Neural cell (in vitro differentiated cells): ENCODE measurements around the gene ZBTB25. TPM values are rescaled to one million over a fixed set of nuclear protein-coding genes. Genes with fewer than 3 reads are reported as not detected.

Source experiments
- H2AFZ ChIP-seq: fragments of 200-600, 300-800 bp; sonication (generic), shearing (Covaris generic); 2 replicates; pipeline ENCODE4 v1.6.0; 2014; ENCODE audit warnings: low read depth, mild to moderate bottlenecking, antibody characterized with exemption, low read length, moderate library complexity
- H3F3A ChIP-seq: fragments of 200-600 bp; shearing (Covaris generic); 2 replicates; pipeline ENCODE4 v1.6.1; 2016; ENCODE audit warnings: mild to moderate bottlenecking, moderate library complexity, mixed read lengths, antibody characterized with exemption, low read length; ENCODE audit not compliant: insufficient read depth, poor library complexity, severe bottlenecking
- H3K27ac ChIP-seq: fragments of 200-600, 300-800 bp; sonication (generic), shearing (Covaris generic); 2 replicates; pipeline ENCODE4 v1.5.1; 2014; ENCODE audit warnings: mild to moderate bottlenecking, low read length, moderate library complexity
- H3K27me3 ChIP-seq: fragments of 300-800, 200-600 bp; sonication (generic), shearing (Covaris generic); 2 replicates; pipeline ENCODE4 v1.6.0; 2014; ENCODE audit warnings: mild to moderate bottlenecking, low read depth, low read length, moderate library complexity; ENCODE audit not compliant: insufficient read depth
- H3K36me3 ChIP-seq: fragments of 300-800, 200-600 bp; sonication (generic), shearing (Covaris generic); 2 replicates; pipeline ENCODE4 v1.5.1; 2014; ENCODE audit warnings: mild to moderate bottlenecking, antibody characterized with exemption, low read length, moderate library complexity; ENCODE audit not compliant: insufficient read depth
- H3K4me2 ChIP-seq: fragments of 300-800, 200-600 bp; sonication (generic), shearing (Covaris generic); 2 replicates; pipeline ENCODE4 v1.6.0; 2014; ENCODE audit warnings: mild to moderate bottlenecking, low read length
- H3K4me3 ChIP-seq: fragments of 300-800, 200-600 bp; sonication (generic), shearing (Covaris generic); 2 replicates; pipeline ENCODE4 v1.5.1; 2014; ENCODE audit warnings: mild to moderate bottlenecking, low read length, moderate library complexity
- H3K79me2 ChIP-seq: fragments of 200-600 bp; shearing (Covaris generic); replicated peaks from 2 replicates; pipeline ENCODE4 v1.6.0; 2014; ENCODE audit warnings: mild to moderate bottlenecking, low read length, moderate library complexity; ENCODE audit not compliant: insufficient read depth
- H3K9ac ChIP-seq: fragments of 300-800, 200-600 bp; sonication (generic), shearing (Covaris generic); 2 replicates; pipeline ENCODE4 v1.6.1; 2016; ENCODE audit warnings: mild to moderate bottlenecking, low read length, mixed read lengths
- H3K9me2 ChIP-seq: fragments of 200-600 bp; shearing (Covaris generic); 2 replicates; pipeline ENCODE4 v1.6.1; 2016; ENCODE audit warnings: mild to moderate bottlenecking, low read length, mixed read lengths; ENCODE audit not compliant: insufficient read depth
- H3K9me3 ChIP-seq: fragments of 200-600, 300-800 bp; sonication (generic), shearing (Covaris generic); 2 replicates; pipeline ENCODE4 v1.6.1; 2016; ENCODE audit warnings: mild to moderate bottlenecking, mixed run types, low read length, moderate library complexity, mixed read lengths
- H4K20me1 ChIP-seq: fragments of 200-600 bp; shearing (Covaris generic); 2 replicates; pipeline ENCODE4 v1.6.1; 2016; ENCODE audit warnings: mild to moderate bottlenecking, mixed run types; ENCODE audit not compliant: insufficient read depth
- EP300 ChIP-seq: fragments of 450-650 bp; conservative IDR thresholded peaks from 2 replicates; pipeline ENCODE4 v1.6.1; 2014; ENCODE audit warnings: antibody characterized with exemption, mild to moderate bottlenecking, moderate library complexity; ENCODE audit not compliant: poor library complexity, severe bottlenecking
- EZH2 ChIP-seq: fragments of 200-600, 300-800 bp; shearing (Covaris generic), sonication (generic); IDR thresholded peaks from 2 replicates; pipeline ENCODE4 v1.6.1; 2014; ENCODE audit warnings: antibody characterized with exemption, low read length, borderline replicate concordance, mild to moderate bottlenecking; ENCODE audit not compliant: insufficient read depth, poor library complexity, severe bottlenecking
- MXI1 ChIP-seq: fragments of 450-650 bp; conservative IDR thresholded peaks from 2 replicates; pipeline ENCODE4 v1.6.1; 2014; ENCODE audit warnings: antibody characterized with exemption, mild to moderate bottlenecking; ENCODE audit not compliant: poor library complexity, severe bottlenecking
- POLR2AphosphoS5 ChIP-seq: IDR thresholded peaks from 2 replicates; pipeline ENCODE4 v1.6.1; 2012
- RAD21 ChIP-seq: fragments of 450-650 bp; conservative IDR thresholded peaks from 2 replicates; pipeline ENCODE4 v1.6.1; 2014; ENCODE audit warnings: antibody characterized with exemption, mild to moderate bottlenecking, moderate library complexity
- SMC3 ChIP-seq: fragments of 450-650 bp; conservative IDR thresholded peaks from 2 replicates; pipeline ENCODE4 v1.6.1; 2014; ENCODE audit warnings: antibody characterized with exemption, mild to moderate bottlenecking, moderate library complexity; ENCODE audit not compliant: poor library complexity
- TAF1 ChIP-seq: IDR thresholded peaks from 2 replicates; pipeline ENCODE4 v1.6.1; 2012; ENCODE audit warnings: low read depth
- polyA plus RNA-seq: library from polyadenylated mRNA; depleted of rRNA; stranded (reverse); fragments of >200 nt; gene quantifications from 2 replicates; pipeline ENCODE4 v1.2.3, GENCODE V29; 2014
- TF ChIP-seq, protein P1 (sequence below): fragments of 450-650 bp; IDR thresholded peaks from 2 replicates; pipeline ENCODE4 v1.5.1; 2014; ENCODE audit warnings: antibody characterized with exemption, mild to moderate bottlenecking, moderate library complexity; ENCODE audit not compliant: poor library complexity, severe bottlenecking
- TF ChIP-seq, protein P2 (sequence below): IDR thresholded peaks from 2 replicates; pipeline ENCODE4 v1.6.1; 2012; ENCODE audit warnings: borderline replicate concordance

ZBTB25 gene
- polyA plus RNA-seq, 1 donor from 2014 or later: 5.3 TPM

DNA sequence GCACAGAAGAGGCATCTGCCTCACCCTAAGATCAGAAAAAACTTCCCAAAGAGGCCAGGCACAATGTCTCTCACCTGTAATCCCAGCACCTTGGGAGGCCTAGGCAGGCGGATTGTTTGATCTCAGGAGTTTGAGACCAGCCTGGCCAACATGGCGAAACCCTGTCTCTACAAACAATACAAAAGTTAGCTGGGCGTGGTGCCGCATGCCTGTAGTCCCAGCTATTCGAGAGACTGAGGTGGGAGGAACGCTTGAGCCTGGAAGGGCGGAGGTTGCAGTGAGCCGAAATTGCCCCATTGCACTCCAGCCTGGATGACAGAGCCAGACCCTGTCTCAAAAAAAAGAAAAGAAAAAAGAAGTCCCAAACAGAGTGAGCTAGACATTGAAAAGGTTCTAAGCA is 5.4 kb upstream of the ZBTB25 start:
- no peak overlapping the region for H3K4me2 ChIP-seq
- no peak overlapping the region for H2AFZ ChIP-seq
- H3K27ac ChIP-seq: no peak overlapping the region
- H3F3A ChIP-seq: no peaks in the 10 kb centered on the region
- no peaks in the 10 kb centered on the region for H3K36me3 ChIP-seq
- H3K9me3 ChIP-seq: no peaks in the 10 kb centered on the region
- no peak overlapping the region for H3K4me3 ChIP-seq
- H3K9ac ChIP-seq: no peak overlapping the region
- TF ChIP-seq MXI1 (no peak), TAF1 (no peak), SMC3 (no peak)
- TF ChIP-seq, protein P1, sequence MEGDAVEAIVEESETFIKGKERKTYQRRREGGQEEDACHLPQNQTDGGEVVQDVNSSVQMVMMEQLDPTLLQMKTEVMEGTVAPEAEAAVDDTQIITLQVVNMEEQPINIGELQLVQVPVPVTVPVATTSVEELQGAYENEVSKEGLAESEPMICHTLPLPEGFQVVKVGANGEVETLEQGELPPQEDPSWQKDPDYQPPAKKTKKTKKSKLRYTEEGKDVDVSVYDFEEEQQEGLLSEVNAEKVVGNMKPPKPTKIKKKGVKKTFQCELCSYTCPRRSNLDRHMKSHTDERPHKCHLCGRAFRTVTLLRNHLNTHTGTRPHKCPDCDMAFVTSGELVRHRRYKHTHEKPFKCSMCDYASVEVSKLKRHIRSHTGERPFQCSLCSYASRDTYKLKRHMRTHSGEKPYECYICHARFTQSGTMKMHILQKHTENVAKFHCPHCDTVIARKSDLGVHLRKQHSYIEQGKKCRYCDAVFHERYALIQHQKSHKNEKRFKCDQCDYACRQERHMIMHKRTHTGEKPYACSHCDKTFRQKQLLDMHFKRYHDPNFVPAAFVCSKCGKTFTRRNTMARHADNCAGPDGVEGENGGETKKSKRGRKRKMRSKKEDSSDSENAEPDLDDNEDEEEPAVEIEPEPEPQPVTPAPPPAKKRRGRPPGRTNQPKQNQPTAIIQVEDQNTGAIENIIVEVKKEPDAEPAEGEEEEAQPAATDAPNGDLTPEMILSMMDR: no peak
- H3K27me3 ChIP-seq: no peaks in the 10 kb centered on the region
- peaks cover 76% of the 10 kb centered on the region for H3K79me2 ChIP-seq
- H3K9me2 ChIP-seq: no peaks in the 10 kb centered on the region
- H4K20me1 ChIP-seq: no peaks in the 10 kb centered on the region

DNA sequence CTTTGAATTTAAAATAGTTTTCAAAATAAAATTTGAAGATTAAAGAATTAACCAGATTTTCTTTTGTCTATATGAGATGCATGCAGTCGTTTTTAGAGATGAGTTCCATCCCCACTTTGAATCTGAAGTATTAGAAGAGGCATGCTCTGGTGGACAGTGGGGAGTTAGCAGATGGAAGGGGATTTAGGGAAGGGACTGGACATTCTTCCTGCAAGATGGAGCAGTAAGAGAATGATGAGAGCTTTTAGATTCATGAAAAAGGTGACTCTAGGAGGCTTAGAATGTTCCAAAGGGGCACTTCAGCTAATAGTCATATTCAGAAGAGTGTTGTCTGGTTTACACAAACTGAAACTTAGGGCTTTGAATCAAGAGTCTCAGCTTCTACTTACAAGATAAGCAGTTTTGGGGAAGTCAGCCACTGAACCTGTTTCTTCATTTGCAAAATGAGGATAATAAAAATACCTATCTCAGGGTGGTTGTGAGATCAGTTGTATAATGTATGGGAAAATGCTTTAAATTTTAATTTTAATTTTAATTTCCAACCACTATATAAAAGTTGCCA is 4.7 kb upstream of the ZBTB25 start:
- H3K4me2 ChIP-seq: no peak overlapping the region
- no peak overlapping the region for H3K27ac ChIP-seq
- H3K9ac ChIP-seq: no peak overlapping the region
- peaks cover 73% of the 10 kb centered on the region for H3K79me2 ChIP-seq
- H3F3A ChIP-seq: no peaks in the 10 kb centered on the region
- H2AFZ ChIP-seq: no peak overlapping the region
- no peaks in the 10 kb centered on the region for H4K20me1 ChIP-seq
- no peaks in the 10 kb centered on the region for H3K36me3 ChIP-seq
- TF ChIP-seq TAF1 (no peak), SMC3 (no peak), EP300 (no peak), EZH2 (no peak), MXI1 (no peak), POLR2AphosphoS5 (no peak), RAD21 (no peak)
- TF ChIP-seq, protein P1: no peak
- TF ChIP-seq, protein P2, sequence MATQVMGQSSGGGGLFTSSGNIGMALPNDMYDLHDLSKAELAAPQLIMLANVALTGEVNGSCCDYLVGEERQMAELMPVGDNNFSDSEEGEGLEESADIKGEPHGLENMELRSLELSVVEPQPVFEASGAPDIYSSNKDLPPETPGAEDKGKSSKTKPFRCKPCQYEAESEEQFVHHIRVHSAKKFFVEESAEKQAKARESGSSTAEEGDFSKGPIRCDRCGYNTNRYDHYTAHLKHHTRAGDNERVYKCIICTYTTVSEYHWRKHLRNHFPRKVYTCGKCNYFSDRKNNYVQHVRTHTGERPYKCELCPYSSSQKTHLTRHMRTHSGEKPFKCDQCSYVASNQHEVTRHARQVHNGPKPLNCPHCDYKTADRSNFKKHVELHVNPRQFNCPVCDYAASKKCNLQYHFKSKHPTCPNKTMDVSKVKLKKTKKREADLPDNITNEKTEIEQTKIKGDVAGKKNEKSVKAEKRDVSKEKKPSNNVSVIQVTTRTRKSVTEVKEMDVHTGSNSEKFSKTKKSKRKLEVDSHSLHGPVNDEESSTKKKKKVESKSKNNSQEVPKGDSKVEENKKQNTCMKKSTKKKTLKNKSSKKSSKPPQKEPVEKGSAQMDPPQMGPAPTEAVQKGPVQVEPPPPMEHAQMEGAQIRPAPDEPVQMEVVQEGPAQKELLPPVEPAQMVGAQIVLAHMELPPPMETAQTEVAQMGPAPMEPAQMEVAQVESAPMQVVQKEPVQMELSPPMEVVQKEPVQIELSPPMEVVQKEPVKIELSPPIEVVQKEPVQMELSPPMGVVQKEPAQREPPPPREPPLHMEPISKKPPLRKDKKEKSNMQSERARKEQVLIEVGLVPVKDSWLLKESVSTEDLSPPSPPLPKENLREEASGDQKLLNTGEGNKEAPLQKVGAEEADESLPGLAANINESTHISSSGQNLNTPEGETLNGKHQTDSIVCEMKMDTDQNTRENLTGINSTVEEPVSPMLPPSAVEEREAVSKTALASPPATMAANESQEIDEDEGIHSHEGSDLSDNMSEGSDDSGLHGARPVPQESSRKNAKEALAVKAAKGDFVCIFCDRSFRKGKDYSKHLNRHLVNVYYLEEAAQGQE: no peak
- no peaks in the 10 kb centered on the region for H3K9me2 ChIP-seq
- H3K9me3 ChIP-seq: no peaks in the 10 kb centered on the region
- no peak overlapping the region for H3K4me3 ChIP-seq
- H3K27me3 ChIP-seq: no peaks in the 10 kb centered on the region
